Testis (tissue), 3 donors: Measurements from ENCODE around the gene RCAN2. TPM values are rescaled to one million over a fixed set of nuclear protein-coding genes. Genes with fewer than 3 reads are reported as not detected.

Source experiments
- DNase-seq: peaks from one replicate; pipeline ENCODE4 v3.0.0-alpha.2; 2019
- H3K27ac ChIP-seq, 2 donors: fragments of 200-600 bp; sonication (generic); one replicate each; pipeline ENCODE4 v1.5.1; 2019
- H3K27me3 ChIP-seq: fragments of 200-600 bp; sonication (generic); one replicate; pipeline ENCODE4 v1.5.1; 2019
- H3K36me3 ChIP-seq: fragments of 200-600 bp; sonication (generic); one replicate; pipeline ENCODE4 v1.5.1; 2017; ENCODE audit warnings: low read depth; ENCODE audit errors: missing control alignments
- H3K4me1 ChIP-seq: fragments of 200-600 bp; sonication (generic); one replicate; pipeline ENCODE4 v1.5.1; 2019
- H3K4me3 ChIP-seq, 2 donors: fragments of 200-600 bp; sonication (generic); one replicate each; pipeline ENCODE4 v1.5.1; 2017 to 2019
- H3K9me3 ChIP-seq: fragments of 200-600 bp; sonication (generic); one replicate; pipeline ENCODE4 v1.5.1; 2017
- CTCF ChIP-seq, 3 experiments: fragments of 450-650 bp in 2 of 3; fragments of 200-600 bp in 1 of 3; sonication (generic) in 1 of 3; IDR thresholded peaks; one replicate each; pipeline ENCODE4 v1.5.1; 2016 to 2019; ENCODE audit warnings: antibody characterized with exemption in 3 of 3, mild to moderate bottlenecking in 2 of 3, moderate library complexity in 1 of 3
- POLR2A ChIP-seq: fragments of 450-650 bp; IDR thresholded peaks from one replicate; pipeline ENCODE4 v1.6.1; 2017; ENCODE audit warnings: antibody characterized with exemption, mild to moderate bottlenecking, moderate library complexity
- WGBS, 2 donors: methylation state at CpG; one replicate each; pipeline ENCODE4 v1.1.5; 2018; 5-methylcytosine and 5-hydroxymethylcytosine counted together
- intact Hi-C: fragments of 100-400 bp; cut with DNase I; formaldehyde crosslinking; loops from one replicate; pipeline ENCODE4 v1.15.1; 2023; ENCODE audit warnings: low total_unique reads
- polyA plus RNA-seq: library from polyadenylated mRNA; stranded (reverse); fragments of 350-450 nt; fragmentation: Illumina TruSeq; extraction: RNeasy Lipid Tissue Mini Kit (QIAGEN cat#74804); gene quantifications from one replicate; pipeline ENCODE4 v1.2.3, GENCODE V29; 2014; ENCODE audit warnings: low read depth, low replicate concordance; ENCODE audit not compliant: insufficient read depth
- total RNA-seq, 2 donors: library from RNA; depleted of rRNA; stranded (reverse); fragments of >200 nt; gene quantifications; one replicate each; pipeline ENCODE4 v1.2.3, GENCODE V29; 2016

RCAN2 gene
- total and polyA plus RNA-seq, 3 donors from 2014 or later, result 6.3 to 17.4 (median 7.1) TPM

- WGBS, 2 donors, result 77 to 83% methylated on average over 4 of the region's 4 CpGs
Measured at GRCh38 chr6:46201702-46202101, 289.5 kb downstream of the RCAN2 start.

GRCh38 chr6:46199387-46199786 lies 291.9 kb downstream of the RCAN2 start:
- TF ChIP-seq CTCF (IDR thresholded peaks at IDR 0.05), result no peak
- TF ChIP-seq POLR2A, result no peak
- Histone ChIP-seq H3K4me3 (no peak overlapping the region), H3K36me3 (no peaks in the 10 kb centered on the region), H3K27me3 (no peaks in the 10 kb centered on the region), H3K27ac (no peak overlapping the region), H3K9me3 (no peaks in the 10 kb centered on the region), H3K4me1 (no peaks in the 10 kb centered on the region)
- 73 to 77% methylated on average over 5 of the region's 5 CpGs for WGBS, 2 donors
- DNase-seq, result no peak
- intact Hi-C loops, result no loop called here

More at GRCh38 chr6:46201702-46202101, 289.5 kb downstream of the RCAN2 start:
- intact Hi-C loops, result no loop called here
- DNase-seq, result no peak
- Histone ChIP-seq H3K9me3 (no peaks in the 10 kb centered on the region), H3K36me3 (no peaks in the 10 kb centered on the region), H3K4me1 (no peaks in the 10 kb centered on the region), H3K27ac (no peak overlapping the region), H3K27me3 (no peaks in the 10 kb centered on the region), H3K4me3 (no peak overlapping the region)
- TF ChIP-seq CTCF (IDR thresholded peaks at IDR 0.05), result no peak
- TF ChIP-seq POLR2A, result no peak

- DNase-seq, result no peak
- no peak for TF ChIP-seq POLR2A
- no peak for TF ChIP-seq CTCF (IDR thresholded peaks at IDR 0.05)
- WGBS, 2 donors, result 40 to 53% methylated on average over 1 of the region's 1 CpG
Measured at GRCh38 chr6:46191961-46192360, 299.3 kb downstream of the RCAN2 start.

GRCh38 chr6:46190889-46191288 lies 300.4 kb downstream of the RCAN2 start:
- H3K4me3 ChIP-seq, result no peak overlapping the region
- H3K36me3 ChIP-seq, result no peaks in the 10 kb centered on the region
- no peak overlapping the region for H3K27ac ChIP-seq
- H3K4me1 ChIP-seq, result peaks cover 13% of the 10 kb centered on the region
- WGBS, 2 donors, result 49 to 87% methylated on average over 4 of the region's 4 CpGs
- intact Hi-C loops, result no loop called here
- no peaks in the 10 kb centered on the region for H3K9me3 ChIP-seq
- TF ChIP-seq POLR2A, result no peak
- no peaks in the 10 kb centered on the region for H3K27me3 ChIP-seq
- DNase-seq, result peak; percentile 47

More at GRCh38 chr6:46191961-46192360, 299.3 kb downstream of the RCAN2 start:
- H3K4me3 ChIP-seq, result no peak overlapping the region
- H3K27ac ChIP-seq, result no peak overlapping the region
- H3K36me3 ChIP-seq, result no peaks in the 10 kb centered on the region
- no peaks in the 10 kb centered on the region for H3K9me3 ChIP-seq
- no peaks in the 10 kb centered on the region for H3K27me3 ChIP-seq
- intact Hi-C loops, result no loop called here
- H3K4me1 ChIP-seq, result peaks cover 13% of the 10 kb centered on the region

- intact Hi-C loops, result no loop called here
- H3K4me1 ChIP-seq, result peaks cover 16% of the 10 kb centered on the region
- no peak overlapping the region for H3K4me3 ChIP-seq
- DNase-seq, result no peak
- WGBS, 2 donors, result 92 to 95% methylated on average over 4 of the region's 4 CpGs
- no peak overlapping the region for H3K27ac ChIP-seq
- no peaks in the 10 kb centered on the region for H3K36me3 ChIP-seq
- H3K9me3 ChIP-seq, result no peaks in the 10 kb centered on the region
- TF ChIP-seq CTCF (IDR thresholded peaks at IDR 0.05) (no peak), POLR2A (no peak)
- H3K27me3 ChIP-seq, result no peaks in the 10 kb centered on the region
Measured at GRCh38 chr6:46189726-46190125, 301.5 kb downstream of the RCAN2 start.
